HepG2 (cell line): ENCODE results near the gene EIF2AK2. TPM values are rescaled to one million over a fixed set of nuclear protein-coding genes. Genes with fewer than 3 reads are reported as not detected.
A peak's percentile ranks its signal among the peaks of the same experiment; 100 is the strongest.

Experiments
- IRF2 ChIP-seq: IDR thresholded peaks from 2 replicates; pipeline ENCODE4 v1.6.1; 2018; ENCODE audit warnings: missing genetic modification reagents, missing compliant biosample characterization
- MZF1 ChIP-seq: sonication (generic); formaldehyde crosslinking; IDR thresholded peaks from 2 replicates; pipeline ENCODE4 v1.8.1; 2023; ENCODE audit warnings: mild to moderate bottlenecking, missing genetic modification reagents, borderline replicate concordance
- SP2 ChIP-seq: sonication (generic); formaldehyde crosslinking; IDR thresholded peaks from 2 replicates; pipeline ENCODE4 v1.5.1; 2020; ENCODE audit warnings: mild to moderate bottlenecking, missing genetic modification reagents
- SRF ChIP-seq: IDR thresholded peaks from 2 replicates; pipeline ENCODE4 v1.6.1; 2011; ENCODE audit warnings: mild to moderate bottlenecking, low read depth, low read length, moderate library complexity
- TGIF2 ChIP-seq: IDR thresholded peaks from 2 replicates; pipeline ENCODE4 v1.6.1; 2016; ENCODE audit warnings: control low read depth, missing compliant biosample characterization
- ZNF10 ChIP-seq: sonication (generic); formaldehyde crosslinking; IDR thresholded peaks from 2 replicates; pipeline ENCODE4 v1.4.0; 2020; ENCODE audit warnings: mild to moderate bottlenecking, low read depth, missing genetic modification reagents, borderline replicate concordance
- ZNF205 ChIP-seq: IDR thresholded peaks from 2 replicates; pipeline ENCODE4 v1.6.1; 2018; ENCODE audit warnings: missing biosample characterization, missing genetic modification reagents
- ZNF224 ChIP-seq: sonication (generic); formaldehyde crosslinking; IDR thresholded peaks from 2 replicates; pipeline ENCODE4 v1.5.0; 2020; ENCODE audit warnings: mild to moderate bottlenecking, missing genetic modification reagents
- ZNF296 ChIP-seq: sonication (generic); formaldehyde crosslinking; conservative IDR thresholded peaks from 2 replicates; pipeline ENCODE4 v1.5.0; 2020; ENCODE audit warnings: mild to moderate bottlenecking, missing genetic modification reagents
- ZNF644 ChIP-seq: IDR thresholded peaks from 2 replicates; pipeline ENCODE4 v1.6.1; 2016; ENCODE audit warnings: low read depth
- polyA plus RNA-seq, 8 experiments: library from polyadenylated mRNA; depleted of rRNA in 3 of 8; stranded (reverse) in 7 of 8; unstranded in 1 of 8; fragments of >200 nt; fragmentation: Illumina TruSeq in 4 of 8; extraction: Trizol in 4 of 8; gene quantifications; 2 replicates each; pipeline versions ENCODE4 v1.2.1 to v1.2.3, GENCODE V29; 2011 to 2016; ENCODE audit warnings: low read depth in 4 of 8, missing spikeins in 1 of 8, mixed read lengths in 1 of 8; ENCODE audit not compliant: insufficient read depth in 1 of 8
- total RNA-seq, 5 experiments: library from RNA; depleted of rRNA; stranded (reverse); fragments of >200 nt; fragmentation: Illumina TruSeq; extraction: Trizol; gene quantifications; 2 replicates each; pipeline ENCODE4 v1.2.3, GENCODE V29; 2016; ENCODE audit warnings: low read depth in 1 of 5
- TF ChIP-seq, protein P1 (sequence below): sonication (generic); formaldehyde crosslinking; IDR thresholded peaks from 2 replicates; pipeline ENCODE4 v1.5.1; 2020; ENCODE audit warnings: missing genetic modification reagents, mild to moderate bottlenecking, borderline replicate concordance
- TF ChIP-seq, protein P2 (sequence below): sonication (generic); formaldehyde crosslinking; IDR thresholded peaks from 2 replicates; pipeline ENCODE4 v1.4.0; 2020; ENCODE audit warnings: mild to moderate bottlenecking, missing genetic modification reagents
- TF ChIP-seq, protein P3 (sequence below): sonication (generic); formaldehyde crosslinking; IDR thresholded peaks from 2 replicates; pipeline ENCODE4 v1.4.0; 2020; ENCODE audit warnings: mild to moderate bottlenecking, missing genetic modification reagents
- TF ChIP-seq, protein P4 (sequence below): sonication (generic); formaldehyde crosslinking; IDR thresholded peaks from 2 replicates; pipeline ENCODE4 v1.4.0; 2020; ENCODE audit warnings: mild to moderate bottlenecking, missing genetic modification reagents
- TF ChIP-seq, protein P5 (sequence below): sonication (generic); formaldehyde crosslinking; IDR thresholded peaks from 2 replicates; pipeline ENCODE4 v1.5.0; 2020; ENCODE audit warnings: missing genetic modification reagents

EIF2AK2 gene
- total and polyA plus RNA-seq, 2 of the 13 experiments (the other 11 are each of a cell fraction or from before 2014, with no cell fraction given): 10.2 to 26.1 TPM

DNA sequence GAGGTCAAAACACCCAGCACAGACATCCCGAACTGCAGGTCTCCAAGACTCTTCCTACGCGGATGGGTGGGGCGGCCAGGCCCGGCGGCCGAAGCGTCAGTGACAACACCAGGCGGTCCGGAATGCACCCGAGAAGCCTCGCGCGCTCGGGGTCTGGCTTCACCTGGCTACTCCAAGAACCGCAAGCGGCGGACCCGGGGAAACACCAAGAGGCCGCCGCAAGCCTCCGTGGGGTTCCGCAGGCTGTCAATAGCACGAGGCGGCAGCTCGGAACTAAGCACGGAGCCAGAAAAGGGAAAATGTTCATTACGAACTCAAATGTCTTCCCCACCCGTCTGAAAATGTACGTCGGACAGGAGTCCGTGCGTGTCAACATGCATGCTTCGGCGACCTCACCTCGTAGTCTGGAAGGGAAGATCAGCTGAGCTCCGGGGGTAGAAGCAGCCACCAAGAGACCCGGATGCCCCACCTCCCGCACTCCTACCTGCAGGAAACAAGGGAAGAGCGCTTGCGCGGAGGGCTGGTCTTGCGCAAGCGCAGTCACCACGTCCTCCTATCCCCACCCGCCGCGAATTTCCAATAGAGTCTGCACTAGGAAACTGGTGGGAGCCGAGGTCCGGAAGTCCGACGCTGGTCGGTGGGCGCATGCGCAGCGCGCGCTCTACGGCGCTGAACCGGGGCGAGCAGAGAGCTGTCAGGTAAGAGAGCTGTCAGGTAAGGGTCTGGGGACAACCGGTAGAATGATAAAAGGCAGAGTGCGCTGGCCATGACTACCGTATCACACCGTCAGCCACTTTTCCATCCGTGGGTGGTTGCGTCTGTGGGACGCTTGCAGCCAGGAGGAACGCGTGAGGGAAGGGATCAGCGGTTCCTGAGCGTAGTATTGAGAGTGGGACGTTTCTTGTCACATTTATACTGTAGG, 72.6 kb downstream of the EIF2AK2 start, which contains the start of the genes GPATCH11 and HEATR5B (continued):
- TF ChIP-seq, protein P1, sequence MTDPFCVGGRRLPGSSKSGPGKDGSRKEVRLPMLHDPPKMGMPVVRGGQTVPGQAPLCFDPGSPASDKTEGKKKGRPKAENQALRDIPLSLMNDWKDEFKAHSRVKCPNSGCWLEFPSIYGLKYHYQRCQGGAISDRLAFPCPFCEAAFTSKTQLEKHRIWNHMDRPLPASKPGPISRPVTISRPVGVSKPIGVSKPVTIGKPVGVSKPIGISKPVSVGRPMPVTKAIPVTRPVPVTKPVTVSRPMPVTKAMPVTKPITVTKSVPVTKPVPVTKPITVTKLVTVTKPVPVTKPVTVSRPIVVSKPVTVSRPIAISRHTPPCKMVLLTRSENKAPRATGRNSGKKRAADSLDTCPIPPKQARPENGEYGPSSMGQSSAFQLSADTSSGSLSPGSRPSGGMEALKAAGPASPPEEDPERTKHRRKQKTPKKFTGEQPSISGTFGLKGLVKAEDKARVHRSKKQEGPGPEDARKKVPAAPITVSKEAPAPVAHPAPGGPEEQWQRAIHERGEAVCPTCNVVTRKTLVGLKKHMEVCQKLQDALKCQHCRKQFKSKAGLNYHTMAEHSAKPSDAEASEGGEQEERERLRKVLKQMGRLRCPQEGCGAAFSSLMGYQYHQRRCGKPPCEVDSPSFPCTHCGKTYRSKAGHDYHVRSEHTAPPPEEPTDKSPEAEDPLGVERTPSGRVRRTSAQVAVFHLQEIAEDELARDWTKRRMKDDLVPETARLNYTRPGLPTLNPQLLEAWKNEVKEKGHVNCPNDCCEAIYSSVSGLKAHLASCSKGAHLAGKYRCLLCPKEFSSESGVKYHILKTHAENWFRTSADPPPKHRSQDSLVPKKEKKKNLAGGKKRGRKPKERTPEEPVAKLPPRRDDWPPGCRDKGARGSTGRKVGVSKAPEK (CRISPR knock-in tag): no peak
- TF ChIP-seq SP2 (CRISPR knock-in tag): 0 out of 2 replicates have a peak, but pooled peaks have one; percentile 50
- no peak for TF ChIP-seq IRF2 (CRISPR knock-in tag)
- TF ChIP-seq ZNF224 (CRISPR knock-in tag): no peak
- TF ChIP-seq, protein P2, sequence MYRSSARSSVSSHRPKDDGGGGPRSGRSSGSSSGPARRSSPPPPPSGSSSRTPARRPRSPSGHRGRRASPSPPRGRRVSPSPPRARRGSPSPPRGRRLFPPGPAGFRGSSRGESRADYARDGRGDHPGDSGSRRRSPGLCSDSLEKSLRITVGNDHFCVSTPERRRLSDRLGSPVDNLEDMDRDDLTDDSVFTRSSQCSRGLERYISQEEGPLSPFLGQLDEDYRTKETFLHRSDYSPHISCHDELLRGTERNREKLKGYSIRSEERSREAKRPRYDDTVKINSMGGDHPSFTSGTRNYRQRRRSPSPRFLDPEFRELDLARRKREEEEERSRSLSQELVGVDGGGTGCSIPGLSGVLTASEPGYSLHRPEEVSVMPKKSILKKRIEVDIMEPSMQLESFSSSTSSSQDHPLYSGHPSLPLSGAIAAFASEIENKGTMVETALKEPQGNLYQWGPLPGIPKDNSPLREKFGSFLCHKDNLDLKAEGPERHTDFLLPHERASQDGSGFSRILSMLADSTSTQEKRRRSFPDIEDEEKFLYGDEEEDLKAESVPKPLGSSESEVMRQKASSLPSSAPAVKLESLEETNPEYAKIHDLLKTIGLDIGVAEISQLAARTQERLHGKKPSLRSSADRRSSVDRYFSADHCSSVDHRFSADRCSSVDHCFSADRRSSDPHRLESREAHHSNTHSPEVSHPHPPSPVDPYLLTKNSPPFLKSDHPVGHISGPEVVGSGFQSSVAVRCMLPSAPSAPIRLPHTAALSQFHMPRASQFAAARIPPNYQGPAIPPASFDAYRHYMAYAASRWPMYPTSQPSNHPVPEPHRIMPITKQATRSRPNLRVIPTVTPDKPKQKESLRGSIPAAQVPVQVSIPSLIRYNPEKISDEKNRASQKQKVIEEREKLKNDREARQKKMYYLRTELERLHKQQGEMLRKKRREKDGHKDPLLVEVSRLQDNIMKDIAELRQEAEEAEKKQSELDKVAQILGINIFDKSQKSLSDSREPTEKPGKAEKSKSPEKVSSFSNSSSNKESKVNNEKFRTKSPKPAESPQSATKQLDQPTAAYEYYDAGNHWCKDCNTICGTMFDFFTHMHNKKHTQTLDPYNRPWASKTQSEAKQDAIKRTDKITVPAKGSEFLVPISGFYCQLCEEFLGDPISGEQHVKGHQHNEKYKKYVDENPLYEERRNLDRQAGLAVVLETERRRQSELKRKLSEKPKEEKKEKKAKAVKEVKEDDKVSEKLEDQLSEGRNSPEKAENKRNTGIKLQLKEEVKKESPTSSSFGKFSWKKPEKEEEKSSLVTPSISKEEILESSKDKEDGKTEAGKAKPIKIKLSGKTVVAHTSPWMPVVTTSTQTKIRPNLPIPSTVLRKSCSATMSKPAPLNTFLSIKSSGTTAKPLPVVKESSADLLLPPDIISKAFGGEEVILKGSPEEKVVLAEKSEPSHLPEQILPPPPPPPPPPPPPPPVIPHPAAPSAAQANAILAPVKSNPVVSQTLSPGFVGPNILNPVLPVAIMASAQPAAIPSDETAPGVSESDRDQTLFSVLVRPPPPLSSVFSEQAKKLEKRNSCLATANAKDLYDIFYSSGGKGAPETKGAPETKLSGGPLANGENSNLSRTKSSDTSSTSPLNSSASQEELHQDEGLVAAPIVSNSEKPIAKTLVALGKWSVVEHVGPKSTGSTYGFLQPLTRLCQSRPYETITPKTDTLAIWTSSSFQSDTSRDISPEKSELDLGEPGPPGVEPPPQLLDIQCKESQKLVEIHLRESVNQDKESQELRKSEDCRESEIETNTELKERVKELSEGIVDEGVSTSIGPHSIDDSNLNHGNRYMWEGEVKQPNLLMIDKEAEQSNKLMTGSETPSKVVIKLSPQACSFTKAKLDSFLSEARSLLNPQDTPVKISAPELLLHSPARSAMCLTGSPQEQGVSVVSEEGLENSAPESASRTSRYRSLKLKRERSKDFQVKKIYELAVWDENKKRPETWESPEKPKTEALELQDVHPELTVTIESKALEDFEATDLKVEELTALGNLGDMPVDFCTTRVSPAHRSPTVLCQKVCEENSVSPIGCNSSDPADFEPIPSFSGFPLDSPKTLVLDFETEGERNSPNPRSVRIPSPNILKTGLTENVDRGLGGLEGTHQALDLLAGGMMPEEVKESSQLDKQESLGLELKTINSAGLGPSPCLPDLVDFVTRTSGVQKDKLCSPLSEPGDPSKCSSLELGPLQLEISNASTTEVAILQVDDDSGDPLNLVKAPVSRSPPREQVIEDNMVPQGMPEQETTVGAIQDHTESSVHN (CRISPR knock-in tag): no peak; the same call in 1 of the 2 replicates
- TF ChIP-seq MZF1 (CRISPR knock-in tag): peak; percentile 68; the same call in 1 of the 2 replicates
- no peak for TF ChIP-seq ZNF296 (CRISPR knock-in tag)
- peak; percentile 19; the same call in 1 of the 2 replicates for TF ChIP-seq ZNF644
- TF ChIP-seq, protein P3, sequence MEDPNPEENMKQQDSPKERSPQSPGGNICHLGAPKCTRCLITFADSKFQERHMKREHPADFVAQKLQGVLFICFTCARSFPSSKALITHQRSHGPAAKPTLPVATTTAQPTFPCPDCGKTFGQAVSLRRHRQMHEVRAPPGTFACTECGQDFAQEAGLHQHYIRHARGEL: 0 out of 2 replicates have a peak, but pooled peaks have one; percentile 53
- TF ChIP-seq ZNF10 (CRISPR knock-in tag): no peak
- TF ChIP-seq, protein P4, sequence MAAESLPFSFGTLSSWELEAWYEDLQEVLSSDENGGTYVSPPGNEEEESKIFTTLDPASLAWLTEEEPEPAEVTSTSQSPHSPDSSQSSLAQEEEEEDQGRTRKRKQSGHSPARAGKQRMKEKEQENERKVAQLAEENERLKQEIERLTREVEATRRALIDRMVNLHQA: 0 out of 2 replicates have a peak, but pooled peaks have one; percentile 34
- no peak for TF ChIP-seq SRF
- peak; percentile 74 for TF ChIP-seq TGIF2
- TF ChIP-seq ZNF205 (CRISPR knock-in tag): 0 out of 2 replicates have a peak, but pooled peaks have one; percentile 22
- TF ChIP-seq, protein P5, sequence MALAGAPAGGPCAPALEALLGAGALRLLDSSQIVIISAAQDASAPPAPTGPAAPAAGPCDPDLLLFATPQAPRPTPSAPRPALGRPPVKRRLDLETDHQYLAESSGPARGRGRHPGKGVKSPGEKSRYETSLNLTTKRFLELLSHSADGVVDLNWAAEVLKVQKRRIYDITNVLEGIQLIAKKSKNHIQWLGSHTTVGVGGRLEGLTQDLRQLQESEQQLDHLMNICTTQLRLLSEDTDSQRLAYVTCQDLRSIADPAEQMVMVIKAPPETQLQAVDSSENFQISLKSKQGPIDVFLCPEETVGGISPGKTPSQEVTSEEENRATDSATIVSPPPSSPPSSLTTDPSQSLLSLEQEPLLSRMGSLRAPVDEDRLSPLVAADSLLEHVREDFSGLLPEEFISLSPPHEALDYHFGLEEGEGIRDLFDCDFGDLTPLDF: peak; percentile 85
